OCI-LY3 (cell line): ENCODE measurements around the gene CLIC1.

Source experiments
- EZH2phosphoT487 ChIP-seq: fragments of 200-600 bp; shearing (Covaris generic); IDR thresholded peaks from 2 replicates; pipeline ENCODE4 v1.6.1; 2018; ENCODE audit warnings: antibody characterized with exemption, mixed run types, low read depth
- TF ChIP-seq, protein P1 (sequence below): fragments of 200-600, 300-600 bp; sonication (generic); IDR thresholded peaks from 2 replicates; pipeline ENCODE4 v1.5.1; 2014; ENCODE audit warnings: antibody characterized with exemption, low read length, low read depth

DNA sequence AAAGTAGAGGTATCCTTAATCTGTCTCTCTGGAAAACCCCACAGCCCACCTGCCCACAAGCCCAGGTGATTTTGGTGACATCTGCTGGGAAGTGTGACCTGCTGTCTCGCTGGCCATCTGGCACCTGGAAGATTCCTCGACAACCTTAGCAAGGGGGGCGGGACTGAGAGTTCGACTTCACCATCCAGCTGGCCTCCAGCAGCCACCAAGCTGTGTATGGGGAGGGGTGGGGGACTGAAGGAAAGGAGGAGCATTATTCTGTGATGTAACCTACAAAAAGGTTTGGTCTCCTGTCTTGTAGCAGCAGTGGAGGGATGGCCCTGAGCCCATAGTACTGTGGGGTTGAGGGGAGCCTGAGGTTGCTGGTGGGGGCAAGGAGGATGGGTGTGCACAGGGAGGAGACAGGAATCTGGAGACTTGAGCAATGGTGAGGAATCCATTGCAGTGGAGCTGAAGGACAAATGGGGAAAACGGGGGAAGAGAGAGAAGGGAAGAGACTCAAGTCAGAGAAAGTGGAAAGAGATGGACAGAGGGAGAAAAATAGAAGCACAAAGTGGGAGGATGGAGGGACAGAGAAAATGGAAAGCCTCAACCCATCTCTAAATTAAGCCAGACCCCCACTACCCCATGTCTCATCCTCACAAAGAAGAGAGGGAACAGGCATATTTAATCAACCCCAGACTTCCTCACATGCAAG is 25.7 kb downstream of the CLIC1 start:
- TF ChIP-seq, protein P1, sequence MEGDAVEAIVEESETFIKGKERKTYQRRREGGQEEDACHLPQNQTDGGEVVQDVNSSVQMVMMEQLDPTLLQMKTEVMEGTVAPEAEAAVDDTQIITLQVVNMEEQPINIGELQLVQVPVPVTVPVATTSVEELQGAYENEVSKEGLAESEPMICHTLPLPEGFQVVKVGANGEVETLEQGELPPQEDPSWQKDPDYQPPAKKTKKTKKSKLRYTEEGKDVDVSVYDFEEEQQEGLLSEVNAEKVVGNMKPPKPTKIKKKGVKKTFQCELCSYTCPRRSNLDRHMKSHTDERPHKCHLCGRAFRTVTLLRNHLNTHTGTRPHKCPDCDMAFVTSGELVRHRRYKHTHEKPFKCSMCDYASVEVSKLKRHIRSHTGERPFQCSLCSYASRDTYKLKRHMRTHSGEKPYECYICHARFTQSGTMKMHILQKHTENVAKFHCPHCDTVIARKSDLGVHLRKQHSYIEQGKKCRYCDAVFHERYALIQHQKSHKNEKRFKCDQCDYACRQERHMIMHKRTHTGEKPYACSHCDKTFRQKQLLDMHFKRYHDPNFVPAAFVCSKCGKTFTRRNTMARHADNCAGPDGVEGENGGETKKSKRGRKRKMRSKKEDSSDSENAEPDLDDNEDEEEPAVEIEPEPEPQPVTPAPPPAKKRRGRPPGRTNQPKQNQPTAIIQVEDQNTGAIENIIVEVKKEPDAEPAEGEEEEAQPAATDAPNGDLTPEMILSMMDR = no peak
- TF ChIP-seq EZH2phosphoT487 = no peak
